GM18517 (cell line): ENCODE data around the gene RYR2.
"Not testable (repeated sequence)": the region's sequence is repeated elsewhere in the genome, so short reads cannot be mapped to it uniquely, and the experiment has no call there.

Experiments
- ATAC-seq: cut with Tn5 transposase; IDR thresholded peaks from one replicate; pipeline ENCODE4 v1.9.1; 2021; ENCODE audit warnings: mild to moderate bottlenecking, moderate library complexity; ENCODE audit not compliant: unreplicated experiment

Gene RYR2

DNA sequence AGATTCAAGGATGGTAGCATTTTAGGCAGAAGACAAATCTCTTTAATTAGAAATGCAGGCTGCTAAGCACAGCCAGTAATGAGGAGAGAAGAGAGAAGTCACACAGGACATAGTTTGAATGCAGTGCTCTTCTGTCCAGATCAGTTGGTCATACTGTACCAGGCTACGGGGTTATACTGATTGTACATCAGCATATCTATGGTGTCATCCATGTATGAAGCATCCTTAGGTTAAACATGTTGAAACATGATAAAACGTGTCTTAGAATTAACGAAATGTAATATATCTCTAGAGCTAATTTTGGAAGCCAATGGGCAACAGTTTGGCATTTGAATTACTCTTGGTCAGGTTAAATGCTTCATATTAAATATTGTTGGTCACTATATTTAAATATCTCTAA is 199.1 kb downstream of the RYR2 start:
- no peak for ATAC-seq

DNA sequence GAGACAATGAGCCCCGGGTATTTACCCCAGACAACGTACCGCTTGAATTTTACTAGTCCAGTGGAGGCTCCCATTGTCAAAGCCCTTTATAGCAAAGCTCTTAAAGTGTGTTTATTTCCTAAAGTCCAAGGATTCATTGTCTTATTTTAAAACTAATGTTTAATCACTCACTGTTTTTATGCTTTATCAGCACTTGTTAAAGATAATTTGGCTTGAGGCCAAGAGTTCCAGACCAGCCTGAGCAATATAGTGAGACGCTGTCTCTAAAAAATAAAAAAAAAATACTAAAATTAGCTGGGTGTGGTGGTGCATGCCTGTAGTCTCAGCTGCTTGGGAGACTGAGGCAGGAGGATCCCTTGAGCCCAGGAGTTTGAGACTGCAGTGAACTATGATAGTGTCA is 202.8 kb downstream of the RYR2 start:
- ATAC-seq, result no peak

DNA sequence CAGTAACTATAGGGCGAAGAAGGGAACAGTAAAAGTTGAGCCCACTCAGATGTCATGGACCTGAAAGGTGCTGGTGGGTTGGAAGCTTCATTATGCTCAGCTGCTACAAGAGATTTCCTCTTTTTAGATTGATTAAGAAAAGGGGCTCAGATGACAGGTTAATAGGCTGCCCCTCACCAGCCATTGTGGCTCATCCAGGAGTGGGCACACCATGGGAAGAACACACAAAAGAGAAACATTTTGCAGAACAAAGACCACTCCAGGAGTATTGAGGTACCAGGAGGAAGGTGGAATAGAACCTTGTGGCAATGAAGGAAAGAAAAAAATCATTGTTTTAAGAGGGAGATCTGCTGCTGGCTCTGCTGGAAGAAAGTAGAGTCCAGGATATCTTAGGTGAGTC is 205.5 kb downstream of the RYR2 start:
- no peak for ATAC-seq

DNA sequence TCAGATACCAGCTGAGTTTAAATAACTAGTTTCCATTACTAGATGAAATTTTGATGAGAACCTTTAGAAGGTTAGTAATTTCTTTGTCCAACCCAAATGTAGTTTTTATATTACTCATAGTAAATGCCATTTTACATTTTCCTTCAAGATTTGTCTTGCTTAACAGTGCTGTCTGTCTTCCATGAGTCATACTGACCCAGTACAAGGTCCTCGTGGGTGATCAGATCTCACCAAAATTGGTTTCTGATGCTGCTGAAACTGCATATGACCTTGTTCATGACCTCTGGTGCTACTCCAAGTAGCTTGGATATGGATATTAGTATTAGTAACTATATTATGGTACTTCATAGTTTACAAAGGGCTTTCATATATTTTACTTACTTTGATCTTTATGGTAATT is 207.1 kb downstream of the RYR2 start:
- no peak for ATAC-seq

DNA sequence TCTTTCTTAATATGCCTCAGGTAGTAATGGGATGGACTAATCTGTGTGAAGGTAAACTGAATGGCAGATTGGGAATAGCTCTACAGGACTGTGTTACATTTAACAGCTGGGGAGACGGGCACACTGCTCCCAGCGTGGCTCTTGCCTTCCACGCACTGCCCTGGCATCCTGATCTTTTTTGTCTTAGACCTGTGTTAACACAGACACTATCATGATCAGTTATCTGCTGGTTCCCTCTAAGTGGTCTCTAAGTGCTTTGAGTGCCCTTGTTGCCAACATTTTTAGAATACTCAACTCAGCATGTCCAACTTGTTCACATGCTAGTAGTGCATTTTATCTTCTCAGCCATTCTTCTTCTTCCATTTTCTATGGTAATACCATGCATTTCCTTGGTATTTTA is 208.1 kb downstream of the RYR2 start:
- no peak for ATAC-seq

DNA sequence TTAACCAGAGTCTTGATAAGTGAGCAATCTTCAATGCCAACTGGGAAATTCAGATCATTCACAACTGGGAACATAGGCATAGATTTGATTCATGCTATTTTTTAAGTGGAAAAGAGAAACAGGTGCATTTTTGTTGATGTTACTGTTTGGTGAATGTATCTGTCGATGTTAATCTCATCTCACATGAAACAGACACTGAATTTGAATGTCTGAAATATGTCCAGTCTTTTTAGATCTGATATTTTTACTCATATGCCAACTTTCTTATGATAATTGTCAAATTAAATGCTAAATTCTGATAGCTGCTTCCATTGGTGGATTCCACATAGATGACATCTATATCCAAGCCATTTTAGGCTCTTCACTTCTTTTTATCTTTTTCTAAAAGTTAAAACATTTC is 213.1 kb downstream of the RYR2 start:
- ATAC-seq, result no peak

DNA sequence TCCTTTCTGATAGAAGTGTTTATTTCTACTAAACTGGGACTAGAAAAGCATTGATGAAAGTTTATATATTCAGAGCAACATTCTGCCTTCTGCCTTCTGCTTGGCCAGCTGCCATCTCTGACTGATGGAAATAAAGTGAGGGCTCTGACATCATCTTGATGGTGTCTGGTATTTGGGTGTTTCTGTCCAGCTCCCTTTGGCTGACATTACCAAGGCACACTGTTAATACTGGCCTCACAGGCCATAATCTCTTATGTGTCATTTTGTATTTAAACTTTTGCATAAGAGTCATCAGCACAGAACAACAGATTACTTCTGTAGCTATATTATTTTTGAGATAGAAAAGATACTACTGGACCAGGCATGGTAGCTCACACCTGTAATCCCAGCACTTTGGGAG is 216.9 kb downstream of the RYR2 start:
- ATAC-seq, result no peak

DNA sequence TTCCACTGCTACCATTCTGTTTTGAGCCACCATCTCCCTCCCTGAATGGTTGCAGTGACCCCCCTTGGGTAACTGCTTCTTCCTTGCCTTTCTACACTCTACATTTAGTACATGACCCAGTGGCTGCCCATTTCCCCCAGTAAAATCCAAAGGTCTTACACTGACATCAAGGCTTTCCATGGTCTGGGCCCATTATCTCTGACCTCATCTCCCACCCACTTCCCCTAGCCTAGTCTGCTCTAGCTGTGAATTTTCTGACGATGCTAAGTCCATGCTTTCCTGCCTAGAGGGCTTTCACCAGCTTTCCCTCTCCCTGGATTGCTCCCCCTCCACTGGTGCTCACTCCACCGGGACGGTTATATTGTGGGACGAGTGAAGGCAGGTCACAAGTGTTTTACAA is 219.2 kb downstream of the RYR2 start:
- no peak for ATAC-seq

DNA sequence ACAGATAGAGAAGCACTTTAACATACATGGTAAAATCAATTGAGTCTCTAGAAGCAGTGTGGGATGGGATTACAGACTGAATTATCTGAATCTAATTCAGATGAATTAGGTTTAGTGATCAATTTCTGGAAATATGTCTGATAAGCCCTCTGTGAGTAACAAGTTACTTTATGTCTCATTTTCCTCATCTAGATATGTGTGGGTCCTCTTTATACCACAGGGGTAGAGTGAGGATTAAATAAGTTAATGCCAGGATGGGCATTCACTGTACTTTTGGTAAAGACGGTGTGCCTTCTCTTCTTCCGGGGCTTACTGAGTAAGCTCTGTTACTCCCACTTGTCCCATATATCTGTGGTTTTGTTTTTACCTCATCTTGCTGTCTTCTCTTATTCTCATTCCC is 225.8 kb downstream of the RYR2 start:
- ATAC-seq, result no peak

DNA sequence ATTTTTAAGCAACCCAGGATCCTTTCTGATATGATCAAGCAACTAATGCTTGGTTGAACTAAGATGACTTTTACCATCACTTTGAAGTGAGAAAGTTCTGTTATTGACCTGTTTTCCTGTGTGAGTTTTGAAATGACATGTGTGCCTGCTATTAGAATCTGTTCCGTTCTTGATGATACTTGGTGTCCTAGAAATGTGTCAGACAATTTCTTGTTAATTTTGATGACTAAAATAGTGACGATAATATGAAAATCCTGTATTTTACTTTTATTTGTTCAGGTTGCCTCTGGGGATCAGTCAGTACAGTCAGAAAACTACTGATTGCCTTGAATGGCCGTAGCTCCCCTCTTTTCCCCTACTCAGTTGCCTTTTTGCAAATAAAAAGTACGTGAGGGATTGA is 228.0 kb downstream of the RYR2 start:
- ATAC-seq, result peak; percentile 54

DNA sequence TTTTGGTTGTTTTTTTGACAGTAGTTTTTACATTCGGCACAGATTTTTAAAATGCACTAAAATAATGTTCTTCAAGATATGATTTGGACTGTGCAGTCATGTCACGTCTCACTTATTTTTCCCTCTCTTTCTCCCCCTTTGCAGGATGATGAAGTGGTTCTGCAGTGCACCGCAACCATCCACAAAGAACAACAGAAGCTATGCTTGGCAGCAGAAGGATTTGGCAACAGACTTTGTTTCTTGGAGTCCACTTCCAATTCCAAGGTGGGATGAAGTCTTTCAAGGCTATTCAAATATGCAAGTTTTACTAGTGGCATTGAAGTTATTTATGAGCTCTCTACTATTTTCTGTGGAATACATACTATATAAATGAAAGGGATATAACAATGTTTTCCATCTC is 228.4 kb downstream of the RYR2 start:
- no peak for ATAC-seq

DNA sequence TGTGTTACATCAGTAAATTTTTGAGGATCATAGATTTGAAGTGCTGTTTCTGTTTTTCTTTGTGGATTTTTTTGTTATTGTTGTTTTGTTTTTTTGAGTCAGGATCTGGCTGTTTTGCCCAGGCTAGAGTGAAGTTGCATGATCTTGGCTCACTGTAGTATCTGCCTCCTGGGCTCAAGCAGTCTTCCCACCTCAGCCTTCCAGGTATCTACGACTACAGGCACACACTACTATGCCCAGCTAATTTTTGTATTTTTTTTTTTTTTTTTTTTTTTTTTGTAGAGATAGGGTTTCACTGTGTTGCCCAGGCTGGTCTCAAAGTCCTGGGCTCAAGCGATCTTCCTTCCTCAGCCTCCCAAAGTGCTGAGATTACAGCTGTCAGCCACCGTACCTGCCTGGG is 236.0 kb downstream of the RYR2 start:
- ATAC-seq, result not testable (repeated sequence)

DNA sequence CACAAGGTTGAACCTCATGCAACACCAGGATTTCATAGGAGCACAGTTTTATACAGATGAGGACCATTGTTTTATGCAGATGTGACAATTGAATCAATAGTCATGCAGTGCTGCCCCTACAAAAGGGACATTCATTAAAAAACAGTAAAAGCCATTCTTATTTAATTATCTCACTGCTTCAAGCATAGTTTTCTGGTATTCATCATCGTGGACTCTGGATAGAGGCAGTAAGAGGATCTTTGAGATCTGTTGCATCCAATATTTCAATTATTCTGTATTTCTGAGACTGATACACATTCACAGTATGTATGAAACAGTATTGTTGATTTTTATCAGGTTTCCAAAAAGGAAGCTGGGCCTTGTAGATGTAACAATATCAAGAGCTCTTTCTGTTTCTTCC is 237.6 kb downstream of the RYR2 start:
- ATAC-seq, result no peak

DNA sequence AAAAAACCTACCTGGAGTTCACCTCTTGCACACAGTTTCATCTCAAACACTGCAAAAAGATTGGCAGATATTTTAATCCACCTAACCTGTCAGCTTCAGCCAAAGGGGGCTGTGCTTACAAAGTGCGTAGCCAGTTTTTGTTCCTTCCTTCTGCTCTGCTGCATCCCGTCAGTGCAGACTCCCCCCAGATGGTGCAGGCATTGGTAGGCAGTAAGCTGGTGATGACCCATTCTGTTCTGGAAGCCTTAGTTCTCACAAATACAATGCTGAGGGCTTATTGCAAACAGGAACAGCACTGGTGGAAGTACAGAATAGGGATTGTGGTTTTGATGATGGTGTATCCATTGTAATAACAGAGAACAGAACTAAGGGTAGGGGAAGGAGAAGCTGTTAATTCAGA is 239.5 kb downstream of the RYR2 start:
- ATAC-seq, result no peak

DNA sequence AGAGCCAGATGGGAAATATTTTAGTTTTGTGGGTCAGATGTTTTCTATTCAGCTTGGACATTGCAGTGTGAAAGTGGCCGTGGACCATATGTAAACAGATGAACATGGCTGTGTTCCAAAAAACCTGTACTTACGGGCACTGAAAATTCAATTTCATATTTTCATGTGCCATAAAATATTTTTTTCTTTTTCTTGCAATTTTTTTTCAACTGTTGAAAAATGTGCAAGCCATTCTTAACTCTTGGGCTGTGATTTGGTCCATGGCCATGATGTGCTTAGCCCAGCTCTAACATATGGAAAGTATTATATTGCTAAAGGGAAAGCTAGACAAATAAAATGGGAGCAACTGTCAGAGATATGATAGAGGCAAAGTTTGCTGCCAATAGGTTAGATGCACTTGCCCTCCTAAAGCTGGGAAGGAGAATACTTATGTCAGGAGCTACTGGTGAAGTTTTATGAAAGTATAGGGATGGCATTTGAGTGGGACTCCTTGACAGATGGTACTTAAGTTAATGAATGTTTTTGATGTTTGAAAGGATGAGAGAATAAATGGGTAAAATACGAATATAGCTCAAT is 240.3 kb downstream of the RYR2 start:
- ATAC-seq, result no peak

DNA sequence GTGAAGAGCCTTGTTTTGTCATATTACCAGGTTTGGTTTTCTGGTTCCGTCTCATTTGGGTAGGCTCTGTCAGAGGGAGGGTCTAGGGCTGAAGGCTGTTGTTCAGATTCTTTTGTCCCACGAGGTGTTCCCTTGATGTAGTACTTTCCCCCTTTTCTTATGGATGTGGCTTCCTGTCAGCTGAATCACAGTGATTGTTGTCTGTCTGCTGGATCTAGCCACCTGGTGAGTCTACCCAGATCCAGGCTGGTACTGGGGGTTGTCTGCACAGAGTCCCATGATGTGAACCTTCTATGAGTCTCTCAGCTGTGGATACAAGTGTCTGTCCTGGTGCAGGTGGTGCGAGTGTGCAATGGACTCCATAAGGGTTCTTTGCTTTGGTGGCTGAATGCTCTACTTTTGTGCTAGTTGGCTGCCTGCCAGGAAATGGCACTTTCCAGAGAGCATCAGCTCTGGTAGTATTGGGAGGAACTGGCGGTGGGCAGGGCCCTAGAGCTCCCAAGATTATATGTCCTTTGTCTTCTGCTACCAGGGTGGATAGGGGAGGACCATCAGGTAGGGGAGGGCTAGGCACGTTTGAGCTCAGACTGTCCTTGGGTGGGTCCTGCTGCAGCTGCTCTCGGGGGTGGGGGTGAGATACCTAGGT is 246.0 kb downstream of the RYR2 start:
- ATAC-seq, result no peak

DNA sequence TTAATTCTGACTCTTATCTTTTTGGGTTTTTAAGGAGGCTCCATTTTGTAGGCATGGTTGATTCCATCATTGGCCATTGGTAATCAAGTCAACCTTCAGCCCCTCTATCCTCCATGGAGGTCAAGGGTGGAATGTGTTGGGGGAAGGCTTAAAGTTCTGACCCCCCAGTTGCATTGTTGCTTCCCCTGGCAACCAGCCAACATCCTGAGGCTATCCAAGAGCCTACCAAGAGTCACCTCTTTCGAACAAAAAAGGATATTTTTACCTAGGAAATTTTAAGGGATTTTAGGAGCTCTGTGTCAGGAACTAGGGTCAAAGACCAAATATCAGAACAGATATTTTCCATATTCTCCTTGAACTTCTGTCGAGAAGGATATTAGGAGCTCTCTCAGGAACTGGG is 251.8 kb downstream of the RYR2 start:
- ATAC-seq, result no peak

DNA sequence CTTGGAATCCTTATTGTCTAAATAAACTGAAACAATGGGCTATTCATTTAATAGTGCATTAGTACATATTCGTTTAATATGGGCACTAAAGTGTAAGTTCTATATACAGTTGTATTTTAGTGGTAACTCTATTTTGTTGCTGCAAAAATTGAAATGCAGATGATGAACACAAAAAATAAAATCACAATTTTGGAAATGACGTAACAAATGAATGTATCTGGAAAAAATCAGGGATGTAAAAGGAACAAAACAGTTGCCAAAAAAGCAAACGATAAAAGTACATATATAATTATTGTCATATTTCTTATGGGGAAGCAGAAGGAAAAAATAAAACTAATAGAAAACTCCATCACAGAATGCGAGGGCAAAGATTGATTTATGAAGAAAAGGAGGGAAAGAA is 254.9 kb downstream of the RYR2 start:
- ATAC-seq, result no peak

DNA sequence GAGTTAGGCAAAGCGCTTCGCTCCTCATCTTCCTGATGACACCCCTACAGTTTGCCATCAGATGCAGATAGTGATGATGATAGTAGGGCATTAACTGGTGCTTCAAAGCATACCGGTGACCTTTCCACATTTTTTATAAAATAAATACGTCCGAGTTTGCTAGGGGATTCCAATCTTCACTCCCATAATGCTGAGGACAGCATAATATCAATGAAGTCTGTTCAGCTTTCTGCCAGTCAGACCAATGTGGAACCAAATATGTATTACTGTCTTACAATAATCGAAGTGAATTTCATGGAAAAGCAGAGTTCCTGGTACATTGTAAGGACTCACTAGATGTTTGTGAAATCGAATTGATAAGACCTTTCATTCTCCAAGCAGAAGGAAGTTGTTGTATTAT is 258.7 kb downstream of the RYR2 start:
- no peak for ATAC-seq

DNA sequence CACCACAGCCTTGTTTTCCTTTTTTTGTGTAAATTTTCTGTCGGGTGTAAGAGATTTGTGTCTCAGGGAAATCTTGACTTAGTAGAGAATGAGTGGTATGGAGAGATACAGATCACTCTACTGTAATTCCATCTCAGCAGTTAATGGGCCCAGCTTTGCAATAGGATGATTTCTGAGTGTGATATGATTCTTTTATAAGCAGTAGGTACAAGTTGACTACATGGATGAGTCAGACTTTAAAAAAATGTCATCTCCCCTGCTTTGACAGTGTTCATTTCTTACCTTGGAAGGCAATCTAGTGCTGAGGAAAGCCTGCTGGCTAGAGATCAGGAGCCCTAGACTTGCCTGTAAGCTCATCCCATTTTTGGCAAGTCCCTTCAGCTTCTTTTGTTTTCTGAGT is 261.9 kb downstream of the RYR2 start:
- no peak for ATAC-seq

DNA sequence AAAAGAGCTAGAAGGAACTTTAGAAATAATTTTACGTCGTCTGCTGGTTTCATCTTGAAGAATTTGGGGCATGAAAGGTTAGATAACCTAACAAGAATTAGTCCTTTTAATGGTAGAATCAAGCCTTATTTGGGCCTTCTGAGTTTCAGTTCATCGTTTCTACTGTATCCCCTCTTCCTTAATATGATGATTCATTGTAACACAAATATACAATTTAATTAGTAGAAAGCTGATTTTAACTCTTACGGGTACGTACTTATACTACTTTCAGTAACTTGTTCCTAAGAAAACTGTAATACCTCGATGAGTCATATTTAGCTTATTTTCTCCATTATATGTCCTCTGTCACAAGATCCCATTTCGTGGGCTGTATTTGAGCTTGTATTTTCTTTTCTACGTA is 264.7 kb downstream of the RYR2 start:
- ATAC-seq, result no peak

DNA sequence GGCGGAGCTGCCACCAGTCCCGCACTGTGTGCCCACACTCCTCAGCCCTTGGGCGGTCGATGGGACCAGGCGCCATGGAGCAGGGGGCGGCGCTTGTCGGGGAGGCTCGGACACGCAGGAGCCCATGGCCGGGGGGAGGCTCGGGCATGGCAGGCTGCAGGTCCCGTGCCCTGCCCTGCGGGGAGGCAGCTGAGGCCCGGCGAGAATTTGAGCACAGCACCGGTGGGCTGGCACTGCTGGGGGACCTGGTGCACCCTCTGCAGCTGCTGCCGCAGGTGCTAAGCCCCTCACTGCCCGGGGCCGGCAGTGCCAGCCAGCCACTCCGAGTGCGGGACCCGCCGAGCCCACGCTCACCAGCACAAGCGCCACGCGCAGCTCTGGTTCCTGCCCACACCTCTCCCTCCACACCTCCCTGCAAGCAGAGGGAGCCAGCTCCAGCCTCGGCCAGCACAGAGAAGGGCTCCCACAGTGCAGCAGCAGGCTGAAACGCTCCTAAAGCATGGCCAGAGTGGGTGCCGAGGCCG is 267.7 kb downstream of the RYR2 start:
- no peak for ATAC-seq

DNA sequence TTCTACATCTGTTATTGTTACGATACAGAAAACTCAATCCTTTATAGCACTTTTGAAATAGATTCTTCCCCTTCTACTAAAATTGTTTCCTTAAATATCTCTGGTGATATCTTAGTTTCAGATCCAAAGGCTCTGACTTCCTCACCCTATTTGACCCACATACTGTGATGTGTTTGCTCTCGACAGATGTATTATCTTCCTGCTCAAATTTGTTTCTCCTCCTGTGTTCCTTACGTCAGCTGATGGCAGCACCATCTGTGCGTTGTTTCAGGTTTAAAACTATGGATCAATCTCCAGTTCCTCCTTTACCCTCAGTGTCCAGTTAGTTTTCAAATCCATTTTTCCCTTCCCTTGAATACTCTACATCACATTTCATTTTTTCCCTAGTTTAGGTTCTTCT is 274.4 kb downstream of the RYR2 start:
- ATAC-seq, result no peak
